ENCODE data around the gene PALMD. TPM values are rescaled to one million over a fixed set of nuclear protein-coding genes. Genes with fewer than 3 reads are reported as not detected.

PALMD gene
- total RNA-seq, 2 donors from 2014 or later = not detected

GRCh38 chr1:99717005-99717404, 71.1 kb downstream of the PALMD start:
- H3K27ac Mint-ChIP-seq = no peak overlapping the region
- no peaks in the 10 kb centered on the region for H3K27me3 Mint-ChIP-seq
- no peak overlapping the region for H3K4me3 Mint-ChIP-seq
- H3K9me3 Mint-ChIP-seq = no peaks in the 10 kb centered on the region
- no peak for ATAC-seq (replicated peaks)
- H3K4me1 Mint-ChIP-seq = no peaks in the 10 kb centered on the region
- no peaks in the 10 kb centered on the region for H3K36me3 Mint-ChIP-seq (ENCODE audit: low read depth)

GRCh38 chr1:99723251-99723650, 77.3 kb downstream of the PALMD start:
- Mint-ChIP-seq H3K4me3 (no peak overlapping the region), H3K36me3 (ENCODE audit: low read depth) (no peaks in the 10 kb centered on the region), H3K4me1 (no peaks in the 10 kb centered on the region), H3K9me3 (no peaks in the 10 kb centered on the region), H3K27me3 (no peaks in the 10 kb centered on the region), H3K27ac (no peak overlapping the region)
- ATAC-seq (replicated peaks) = no peak

GRCh38 chr1:99725996-99726395, 80.1 kb downstream of the PALMD start:
- no peak overlapping the region for H3K27ac Mint-ChIP-seq
- ATAC-seq (replicated peaks) = no peak
- H3K9me3 Mint-ChIP-seq = no peaks in the 10 kb centered on the region
- no peaks in the 10 kb centered on the region for H3K27me3 Mint-ChIP-seq
- H3K36me3 Mint-ChIP-seq (ENCODE audit: low read depth) = no peaks in the 10 kb centered on the region
- H3K4me1 Mint-ChIP-seq = no peaks in the 10 kb centered on the region
- H3K4me3 Mint-ChIP-seq = no peak overlapping the region

GRCh38 chr1:99726407-99726806, 80.5 kb downstream of the PALMD start:
- no peaks in the 10 kb centered on the region for H3K36me3 Mint-ChIP-seq (ENCODE audit: low read depth)
- ATAC-seq (replicated peaks) = no peak
- H3K27ac Mint-ChIP-seq = no peak overlapping the region
- no peak overlapping the region for H3K4me3 Mint-ChIP-seq
- no peaks in the 10 kb centered on the region for H3K9me3 Mint-ChIP-seq
- no peaks in the 10 kb centered on the region for H3K27me3 Mint-ChIP-seq
- no peaks in the 10 kb centered on the region for H3K4me1 Mint-ChIP-seq

GRCh38 chr1:99726818-99727217, 80.9 kb downstream of the PALMD start:
- no peaks in the 10 kb centered on the region for H3K27me3 Mint-ChIP-seq
- H3K9me3 Mint-ChIP-seq = no peaks in the 10 kb centered on the region
- H3K4me1 Mint-ChIP-seq = no peaks in the 10 kb centered on the region
- H3K36me3 Mint-ChIP-seq (ENCODE audit: low read depth) = no peaks in the 10 kb centered on the region
- H3K27ac Mint-ChIP-seq = no peak overlapping the region
- H3K4me3 Mint-ChIP-seq = no peak overlapping the region
- ATAC-seq (replicated peaks) = no peak

GRCh38 chr1:99727575-99728185, 81.8 kb downstream of the PALMD start:
- H3K9me3 Mint-ChIP-seq = no peaks in the 10 kb centered on the region
- ATAC-seq (replicated peaks) = no peak
- no peaks in the 10 kb centered on the region for H3K4me1 Mint-ChIP-seq
- H3K36me3 Mint-ChIP-seq (ENCODE audit: low read depth) = no peaks in the 10 kb centered on the region
- no peak overlapping the region for H3K4me3 Mint-ChIP-seq
- H3K27me3 Mint-ChIP-seq = no peaks in the 10 kb centered on the region
- no peak overlapping the region for H3K27ac Mint-ChIP-seq

- no peak overlapping the region for H3K27ac Mint-ChIP-seq
- H3K4me3 Mint-ChIP-seq = no peak overlapping the region
- ATAC-seq (replicated peaks) = no peak
- no peaks in the 10 kb centered on the region for H3K27me3 Mint-ChIP-seq
- H3K4me1 Mint-ChIP-seq = no peaks in the 10 kb centered on the region
- H3K36me3 Mint-ChIP-seq (ENCODE audit: low read depth) = no peaks in the 10 kb centered on the region
- H3K9me3 Mint-ChIP-seq = no peaks in the 10 kb centered on the region
Measured at GRCh38 chr1:99728494-99729235, 82.8 kb downstream of the PALMD start.

GRCh38 chr1:99731384-99731783, 85.5 kb downstream of the PALMD start:
- H3K4me3 Mint-ChIP-seq = no peak overlapping the region
- H3K27me3 Mint-ChIP-seq = no peaks in the 10 kb centered on the region
- no peaks in the 10 kb centered on the region for H3K4me1 Mint-ChIP-seq
- H3K27ac Mint-ChIP-seq = no peak overlapping the region
- H3K36me3 Mint-ChIP-seq (ENCODE audit: low read depth) = no peaks in the 10 kb centered on the region
- H3K9me3 Mint-ChIP-seq = no peaks in the 10 kb centered on the region
- ATAC-seq (replicated peaks) = no peak

- no peaks in the 10 kb centered on the region for H3K27me3 Mint-ChIP-seq
- no peak for ATAC-seq (replicated peaks)
- H3K9me3 Mint-ChIP-seq = no peaks in the 10 kb centered on the region
- H3K27ac Mint-ChIP-seq = no peak overlapping the region
- H3K4me3 Mint-ChIP-seq = no peak overlapping the region
- H3K36me3 Mint-ChIP-seq (ENCODE audit: low read depth) = no peaks in the 10 kb centered on the region
- H3K4me1 Mint-ChIP-seq = no peaks in the 10 kb centered on the region
Measured at GRCh38 chr1:99735852-99736251, 89.9 kb downstream of the PALMD start.

GRCh38 chr1:99737016-99737415, 91.1 kb downstream of the PALMD start:
- no peaks in the 10 kb centered on the region for H3K27me3 Mint-ChIP-seq
- no peak overlapping the region for H3K27ac Mint-ChIP-seq
- no peaks in the 10 kb centered on the region for H3K36me3 Mint-ChIP-seq (ENCODE audit: low read depth)
- H3K4me3 Mint-ChIP-seq = no peak overlapping the region
- ATAC-seq (replicated peaks) = no peak
- H3K4me1 Mint-ChIP-seq = no peaks in the 10 kb centered on the region
- no peaks in the 10 kb centered on the region for H3K9me3 Mint-ChIP-seq

GRCh38 chr1:99738858-99739465, 93.0 kb downstream of the PALMD start:
- H3K4me1 Mint-ChIP-seq = no peaks in the 10 kb centered on the region
- no peaks in the 10 kb centered on the region for H3K36me3 Mint-ChIP-seq (ENCODE audit: low read depth)
- H3K27ac Mint-ChIP-seq = no peak overlapping the region

GRCh38 chr1:99740141-99740540, 94.2 kb downstream of the PALMD start:
- Mint-ChIP-seq H3K36me3 (ENCODE audit: low read depth) (no peaks in the 10 kb centered on the region), H3K4me3 (no peak overlapping the region), H3K4me1 (no peaks in the 10 kb centered on the region), H3K27ac (no peak overlapping the region), H3K27me3 (no peaks in the 10 kb centered on the region), H3K9me3 (no peaks in the 10 kb centered on the region)
- ATAC-seq (replicated peaks) = no peak

More at GRCh38 chr1:99738858-99739465, 93.0 kb downstream of the PALMD start:
- Mint-ChIP-seq H3K9me3 (no peaks in the 10 kb centered on the region), H3K27me3 (no peaks in the 10 kb centered on the region), H3K4me3 (no peak overlapping the region)
- ATAC-seq (replicated peaks) = no peak

Measured in activated T-helper 17 cell treated with anti-CD3 and anti-CD28 coated beads, Interleukin-2, amount 50 U/mL, for 72 hours (primary cell).